IPS-NIHi7 (cell line): ENCODE results near the gene PLCB1.
A peak's percentile ranks its signal among the peaks of the same experiment; 100 is the strongest.
"Not testable (repeated sequence)": the region's sequence is repeated elsewhere in the genome, so short reads cannot be mapped to it uniquely, and the experiment has no call there.

Experiments used
- DNase-seq: peaks from one replicate; pipeline ENCODE4 v3.0.0; 2012; ENCODE audit warnings: mixed read lengths; ENCODE audit errors: extremely low spot score

Gene PLCB1

GRCh38 chr20:8367689-8368088 lies 235.6 kb downstream of the PLCB1 start:
- DNase-seq, result no peak

- DNase-seq, result no peak
These were observed 236.6 kb downstream of the PLCB1 start for GRCh38 chr20:8368670-8369069.

- DNase-seq, result no peak
These were observed 237.2 kb downstream of the PLCB1 start for GRCh38 chr20:8369311-8369710.

- no peak for DNase-seq
These were observed 238.7 kb downstream of the PLCB1 start for GRCh38 chr20:8370774-8371173.

GRCh38 chr20:8372824-8373380 lies 240.8 kb downstream of the PLCB1 start:
- DNase-seq, result no peak

GRCh38 chr20:8373579-8373978 lies 241.5 kb downstream of the PLCB1 start:
- DNase-seq, result no peak

GRCh38 chr20:8375898-8376297 lies 243.8 kb downstream of the PLCB1 start:
- DNase-seq, result no peak

GRCh38 chr20:8376940-8377339 lies 244.9 kb downstream of the PLCB1 start:
- no peak for DNase-seq

- not testable (repeated sequence) for DNase-seq
These were observed 247.1 kb downstream of the PLCB1 start for GRCh38 chr20:8379125-8379524.

GRCh38 chr20:8385247-8385646 lies 253.2 kb downstream of the PLCB1 start:
- peak; percentile 20 for DNase-seq

- DNase-seq, result no peak
These were observed 254.9 kb downstream of the PLCB1 start for GRCh38 chr20:8386991-8387390.

- DNase-seq, result no peak
These were observed 256.1 kb downstream of the PLCB1 start for GRCh38 chr20:8388141-8388540.

- no peak for DNase-seq
These were observed 256.6 kb downstream of the PLCB1 start for GRCh38 chr20:8388707-8389106.

GRCh38 chr20:8389381-8390036 lies 257.4 kb downstream of the PLCB1 start:
- DNase-seq, result peak; percentile 24

GRCh38 chr20:8390037-8390433 lies 258.0 kb downstream of the PLCB1 start:
- DNase-seq, result no peak

GRCh38 chr20:8390500-8390899 lies 258.4 kb downstream of the PLCB1 start:
- no peak for DNase-seq

- DNase-seq, result no peak
These were observed 261.3 kb downstream of the PLCB1 start for GRCh38 chr20:8393381-8393780.

- no peak for DNase-seq
These were observed 262.4 kb downstream of the PLCB1 start for GRCh38 chr20:8394308-8394945.

GRCh38 chr20:8395956-8396355 lies 263.9 kb downstream of the PLCB1 start:
- no peak for DNase-seq

GRCh38 chr20:8398263-8399051 lies 266.4 kb downstream of the PLCB1 start:
- DNase-seq, result no peak

- no peak for DNase-seq
These were observed 267.9 kb downstream of the PLCB1 start for GRCh38 chr20:8399947-8400346.

- no peak for DNase-seq
These were observed 268.4 kb downstream of the PLCB1 start for GRCh38 chr20:8400486-8400885.

- no peak for DNase-seq
These were observed 269.5 kb downstream of the PLCB1 start for GRCh38 chr20:8401556-8401955.
